ENCODE results near the gene TXNRD2.

DNA sequence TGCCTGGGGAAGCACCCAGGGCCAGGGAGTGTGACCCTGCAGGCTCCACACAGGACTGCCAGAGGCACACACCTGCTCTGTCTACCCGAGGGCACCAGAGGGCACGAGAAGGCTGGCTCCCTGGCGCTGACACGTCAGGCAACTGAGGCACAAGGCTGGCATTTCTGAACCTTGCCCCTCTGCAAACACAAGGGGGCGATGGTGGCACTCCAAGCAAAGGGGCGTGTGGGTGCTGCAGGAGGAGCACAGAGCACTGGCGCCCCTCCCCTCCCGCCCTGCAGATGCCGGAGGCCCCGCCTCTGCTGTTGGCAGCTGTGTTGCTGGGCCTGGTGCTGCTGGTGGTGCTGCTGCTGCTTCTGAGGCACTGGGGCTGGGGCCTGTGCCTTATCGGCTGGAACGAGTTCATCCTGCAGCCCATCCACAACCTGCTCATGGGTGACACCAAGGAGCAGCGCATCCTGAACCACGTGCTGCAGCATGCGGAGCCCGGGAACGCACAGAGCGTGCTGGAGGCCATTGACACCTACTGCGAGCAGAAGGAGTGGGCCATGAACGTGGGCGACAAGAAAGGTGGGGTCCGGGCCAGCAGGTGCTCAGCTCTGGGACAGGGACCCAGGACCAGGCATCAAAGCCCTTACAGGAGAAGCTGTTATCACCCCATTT lies 20.8 kb upstream of the TXNRD2 start:
- TF ChIP-seq, protein P1, sequence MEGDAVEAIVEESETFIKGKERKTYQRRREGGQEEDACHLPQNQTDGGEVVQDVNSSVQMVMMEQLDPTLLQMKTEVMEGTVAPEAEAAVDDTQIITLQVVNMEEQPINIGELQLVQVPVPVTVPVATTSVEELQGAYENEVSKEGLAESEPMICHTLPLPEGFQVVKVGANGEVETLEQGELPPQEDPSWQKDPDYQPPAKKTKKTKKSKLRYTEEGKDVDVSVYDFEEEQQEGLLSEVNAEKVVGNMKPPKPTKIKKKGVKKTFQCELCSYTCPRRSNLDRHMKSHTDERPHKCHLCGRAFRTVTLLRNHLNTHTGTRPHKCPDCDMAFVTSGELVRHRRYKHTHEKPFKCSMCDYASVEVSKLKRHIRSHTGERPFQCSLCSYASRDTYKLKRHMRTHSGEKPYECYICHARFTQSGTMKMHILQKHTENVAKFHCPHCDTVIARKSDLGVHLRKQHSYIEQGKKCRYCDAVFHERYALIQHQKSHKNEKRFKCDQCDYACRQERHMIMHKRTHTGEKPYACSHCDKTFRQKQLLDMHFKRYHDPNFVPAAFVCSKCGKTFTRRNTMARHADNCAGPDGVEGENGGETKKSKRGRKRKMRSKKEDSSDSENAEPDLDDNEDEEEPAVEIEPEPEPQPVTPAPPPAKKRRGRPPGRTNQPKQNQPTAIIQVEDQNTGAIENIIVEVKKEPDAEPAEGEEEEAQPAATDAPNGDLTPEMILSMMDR (IDR thresholded peaks at IDR 0.05) = peak; percentile 49 to 83 (median 64)
- peak; percentile 30 to 60 (median 38) for TF ChIP-seq POLR2AphosphoS5 (IDR thresholded peaks at IDR 0.05)
- TF ChIP-seq POLR2A (IDR thresholded peaks at IDR 0.05) = peak; percentile 4
- no peak for TF ChIP-seq EP300 (IDR thresholded peaks at IDR 0.05; ENCODE audit: low read depth)
